ENCODE results near the gene MT3. TPM values are rescaled to one million over a fixed set of nuclear protein-coding genes. Genes with fewer than 3 reads are reported as not detected.

MT3 gene
- total RNA-seq, 6 experiments from 2014 or later, result 0.62 TPM; not detected in 5

DNA sequence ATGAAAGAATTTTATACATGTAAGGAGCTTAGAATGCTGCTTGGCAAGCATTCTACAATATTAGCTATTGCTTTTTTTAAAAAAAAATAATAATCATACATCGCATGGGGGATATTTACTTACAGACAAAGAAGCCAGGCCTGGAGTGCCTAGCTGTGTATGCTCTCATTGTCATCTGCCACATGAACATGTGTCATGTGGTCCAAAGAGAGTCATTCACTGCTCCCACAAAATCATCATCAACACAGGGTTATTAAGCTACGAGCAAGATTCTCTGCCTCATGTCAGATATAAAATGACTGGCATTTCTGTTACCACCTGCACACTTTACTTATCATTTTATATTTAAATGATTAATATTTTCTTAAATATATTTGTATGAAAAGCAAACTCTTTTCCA, 34.3 kb downstream of the MT3 start:
- TF ChIP-seq, protein P1, sequence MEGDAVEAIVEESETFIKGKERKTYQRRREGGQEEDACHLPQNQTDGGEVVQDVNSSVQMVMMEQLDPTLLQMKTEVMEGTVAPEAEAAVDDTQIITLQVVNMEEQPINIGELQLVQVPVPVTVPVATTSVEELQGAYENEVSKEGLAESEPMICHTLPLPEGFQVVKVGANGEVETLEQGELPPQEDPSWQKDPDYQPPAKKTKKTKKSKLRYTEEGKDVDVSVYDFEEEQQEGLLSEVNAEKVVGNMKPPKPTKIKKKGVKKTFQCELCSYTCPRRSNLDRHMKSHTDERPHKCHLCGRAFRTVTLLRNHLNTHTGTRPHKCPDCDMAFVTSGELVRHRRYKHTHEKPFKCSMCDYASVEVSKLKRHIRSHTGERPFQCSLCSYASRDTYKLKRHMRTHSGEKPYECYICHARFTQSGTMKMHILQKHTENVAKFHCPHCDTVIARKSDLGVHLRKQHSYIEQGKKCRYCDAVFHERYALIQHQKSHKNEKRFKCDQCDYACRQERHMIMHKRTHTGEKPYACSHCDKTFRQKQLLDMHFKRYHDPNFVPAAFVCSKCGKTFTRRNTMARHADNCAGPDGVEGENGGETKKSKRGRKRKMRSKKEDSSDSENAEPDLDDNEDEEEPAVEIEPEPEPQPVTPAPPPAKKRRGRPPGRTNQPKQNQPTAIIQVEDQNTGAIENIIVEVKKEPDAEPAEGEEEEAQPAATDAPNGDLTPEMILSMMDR (IDR thresholded peaks at IDR 0.05), result no peak
- no peak for TF ChIP-seq POLR2A (IDR thresholded peaks at IDR 0.05)
- no peak overlapping the region for H3K27ac ChIP-seq
- no peak overlapping the region for H3K4me3 ChIP-seq
- no peaks in the 10 kb centered on the region for H3K9me3 ChIP-seq
- no peaks in the 10 kb centered on the region for H3K36me3 ChIP-seq
- ATAC-seq, result no peak
- DNase-seq, result no peak
- peaks cover 0 to 11% (median 5%) of the 10 kb centered on the region in 4 donors for H3K4me1 ChIP-seq
- intact Hi-C loops (cut with DNase I), result no loop called here
- H3K27me3 ChIP-seq, result no peaks in the 10 kb centered on the region
- 95% methylated on average over 2 of the region's 2 CpGs for WGBS (ENCODE audit: insufficient coverage, low coverage, low lambda C conversion rate, missing lambda C conversion rate)

DNA sequence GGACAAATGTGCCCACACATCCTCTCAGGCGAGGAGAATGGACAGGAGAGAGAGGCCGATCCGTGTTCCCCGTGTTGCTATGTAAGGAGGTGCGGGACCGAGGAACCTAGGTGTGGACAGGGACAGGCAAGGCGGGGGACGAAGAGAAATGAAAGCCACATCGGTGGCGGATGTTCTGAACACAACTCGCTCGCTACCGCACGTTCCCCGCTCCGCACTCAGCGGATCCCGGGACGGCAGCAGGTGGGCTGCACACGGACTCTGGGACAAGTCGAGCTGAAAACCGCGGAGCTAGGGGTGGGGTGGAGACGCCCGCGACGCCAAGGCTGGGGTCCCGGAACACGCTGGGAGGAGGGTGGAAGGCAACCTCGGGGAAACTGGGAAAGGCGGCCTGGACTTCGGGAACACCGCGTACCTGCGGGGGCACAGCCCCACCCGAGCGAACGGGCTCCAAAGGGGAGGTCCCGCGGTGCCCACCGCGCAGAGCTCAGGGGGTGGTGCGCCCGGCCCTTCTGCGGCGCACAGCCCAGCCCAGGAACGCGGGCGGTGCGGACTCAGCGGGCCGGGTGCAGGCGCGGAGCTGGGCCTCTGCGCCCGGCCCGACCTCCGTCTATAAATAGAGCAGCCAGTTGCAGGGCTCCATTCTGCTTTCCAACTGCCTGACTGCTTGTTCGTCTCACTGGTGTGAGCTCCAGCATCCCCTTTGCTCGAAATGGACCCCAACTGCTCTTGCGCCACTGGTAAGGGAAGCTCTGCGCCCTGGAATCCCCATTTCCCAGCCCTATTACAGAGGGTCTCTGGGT, 36.0 kb downstream of the MT3 start, which contains the start of gene MT1E:
MT1E (plus strand) TSS at position 642 of the 803 bp plus-strand sequence; CDS start at position 713, 71 bp downstream.
- WGBS (ENCODE audit: insufficient coverage, low coverage, low lambda C conversion rate, missing lambda C conversion rate), result 1% methylated on average over 11 of the region's 62 CpGs
- TF ChIP-seq, protein P1 (IDR thresholded peaks at IDR 0.05), result no peak
- TF ChIP-seq POLR2A (IDR thresholded peaks at IDR 0.05), result peak; percentile 98
- peak; percentile 79 to 92 (median 86) for ATAC-seq
- DNase-seq, result peak; percentile 80 to 92 (median 88)
- no peaks in the 10 kb centered on the region for H3K36me3 ChIP-seq
- peak within 1 kb of the TSS; percentile 83 to 90 (median 85) for H3K4me3 ChIP-seq
- no peaks in the 10 kb centered on the region for H3K27me3 ChIP-seq
- H3K27ac ChIP-seq, result peak within 1 kb of the TSS; percentile 93 to 96 (median 95)
- intact Hi-C loops (cut with DNase I), result no loop called here
- no peaks in the 10 kb centered on the region for H3K9me3 ChIP-seq
- peaks cover 0 to 10% (median 4%) of the 10 kb centered on the region in 4 donors for H3K4me1 ChIP-seq

DNA sequence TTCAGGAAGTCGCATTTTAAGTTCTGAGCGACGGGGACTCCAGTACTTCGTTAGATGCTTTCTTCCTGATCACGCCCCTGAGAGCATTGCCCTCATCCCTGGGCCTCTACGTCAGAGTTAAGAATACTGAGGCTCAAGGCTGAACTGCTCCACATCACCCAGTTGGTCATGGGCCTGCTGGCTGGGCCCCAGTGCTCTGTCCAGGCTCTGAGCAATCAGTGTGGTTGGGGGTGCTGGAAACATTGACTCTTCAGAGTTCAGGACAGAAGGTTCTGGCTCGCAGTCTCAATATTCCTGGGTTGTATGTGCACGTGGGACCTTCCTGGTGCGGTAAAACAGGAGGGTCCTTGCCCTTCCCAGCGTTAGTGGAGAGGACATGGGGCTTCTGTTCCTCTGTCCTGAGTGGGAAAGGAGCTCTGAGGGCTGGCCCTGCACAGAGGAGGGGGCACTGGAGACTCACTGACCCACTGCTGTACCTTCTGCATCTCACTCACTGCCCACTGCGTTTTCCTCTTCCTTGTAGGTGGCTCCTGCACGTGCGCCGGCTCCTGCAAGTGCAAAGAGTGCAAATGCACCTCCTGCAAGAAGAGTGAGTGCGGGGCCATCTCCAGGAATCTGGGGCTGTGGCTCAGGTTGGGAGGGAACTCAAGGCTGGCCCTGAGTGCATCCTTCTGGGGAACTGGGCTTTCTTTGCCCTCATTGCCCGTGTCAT, 36.8 kb downstream of the MT3 start:
- DNase-seq (no peak), ATAC-seq (peak; percentile 33 to 52 (median 42))
- Histone ChIP-seq H3K4me1 (peaks cover 0 to 13% (median 5%) of the 10 kb centered on the region in 4 donors), H3K9me3 (no peaks in the 10 kb centered on the region), H3K4me3 (peak overlapping the region; percentile 83 to 90 (median 85)), H3K27me3 (no peaks in the 10 kb centered on the region), H3K27ac (peak overlapping the region; percentile 93 to 96 (median 95)), H3K36me3 (no peaks in the 10 kb centered on the region)
- TF ChIP-seq, protein P1 (IDR thresholded peaks at IDR 0.05), result peak in 1 of 4 donors; percentile 11
- TF ChIP-seq POLR2A (IDR thresholded peaks at IDR 0.05), result peak; percentile 81
- intact Hi-C loops (cut with DNase I), result no loop called here
- 5% methylated on average over 8 of the region's 16 CpGs for WGBS (ENCODE audit: insufficient coverage, low coverage, low lambda C conversion rate, missing lambda C conversion rate)

DNA sequence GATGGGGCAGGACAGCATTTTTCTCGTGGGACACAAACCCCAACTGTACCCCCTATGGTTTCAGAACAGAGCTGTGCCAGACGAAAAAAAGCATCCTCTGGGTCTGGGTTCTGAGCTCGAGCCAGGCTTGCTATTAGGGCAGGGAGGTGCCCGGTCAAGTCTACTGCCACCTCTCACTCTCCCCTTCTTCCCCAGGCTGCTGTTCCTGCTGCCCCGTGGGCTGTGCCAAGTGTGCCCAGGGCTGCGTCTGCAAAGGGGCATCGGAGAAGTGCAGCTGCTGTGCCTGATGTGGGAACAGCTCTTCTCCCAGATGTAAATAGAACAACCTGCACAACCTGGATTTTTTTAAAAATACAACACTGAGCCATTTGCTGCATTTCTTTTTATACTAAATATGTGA, 37.4 kb downstream of the MT3 start:
- ATAC-seq, result peak in 3 of 4 donors; percentile 1 to 5 (median 3)
- peak overlapping the region; percentile 83 to 90 (median 85) for H3K4me3 ChIP-seq
- H3K27me3 ChIP-seq, result no peaks in the 10 kb centered on the region
- peaks cover 0 to 18% (median 2%) of the 10 kb centered on the region in 4 donors for H3K4me1 ChIP-seq
- no peak for DNase-seq
- H3K9me3 ChIP-seq, result no peaks in the 10 kb centered on the region
- H3K36me3 ChIP-seq, result no peaks in the 10 kb centered on the region
- H3K27ac ChIP-seq, result peak overlapping the region; percentile 93 to 96 (median 95)
- intact Hi-C loops (cut with DNase I), result no loop called here
- TF ChIP-seq, protein P1 (IDR thresholded peaks at IDR 0.05), result no peak
- TF ChIP-seq POLR2A (IDR thresholded peaks at IDR 0.05), result no peak
- WGBS (ENCODE audit: insufficient coverage, low coverage, low lambda C conversion rate, missing lambda C conversion rate), result 8% methylated on average over 4 of the region's 7 CpGs

Measured in right lobe of liver (tissue), 6 donors.